ENCODE measurements around the gene ATRAID. TPM values are rescaled to one million over a fixed set of nuclear protein-coding genes. Genes with fewer than 3 reads are reported as not detected.
"Not testable (repeated sequence)": the region's sequence is repeated elsewhere in the genome, so short reads cannot be mapped to it uniquely, and the experiment has no call there.

ATRAID gene
- total and polyA plus RNA-seq, 5 experiments from 2014 or later = 105 to 388 (median 299) TPM

- H3K27me3 Mint-ChIP-seq = peaks cover 15 to 46% (median 26%) of the 10 kb centered on the region in 5 donors
- DNase-seq (no peak), ATAC-seq (no peak)
- no peak overlapping the region for H3K27ac Mint-ChIP-seq
- H3K36me3 Mint-ChIP-seq = no peaks in the 10 kb centered on the region
- no peaks in the 10 kb centered on the region for H3K9me3 Mint-ChIP-seq
- H3K4me3 Mint-ChIP-seq = no peak overlapping the region
- H3K4me1 Mint-ChIP-seq = no peaks in the 10 kb centered on the region
- POLR2A ChIA-PET = no interaction called here
These were observed 32.4 kb upstream of the ATRAID start for GRCh38 chr2:27179344-27180000.

- Mint-ChIP-seq H3K4me3 (no peak overlapping the region), H3K4me1 (no peaks in the 10 kb centered on the region), H3K27ac (no peak overlapping the region), H3K9me3 (no peaks in the 10 kb centered on the region), H3K27me3 (peaks cover 16 to 42% (median 26%) of the 10 kb centered on the region in 5 donors), H3K36me3 (no peaks in the 10 kb centered on the region)
- no peak for ATAC-seq
- POLR2A ChIA-PET = no interaction called here
- DNase-seq = no peak
These were observed 29.5 kb upstream of the ATRAID start for GRCh38 chr2:27182346-27182745.

- Mint-ChIP-seq H3K27me3 (peaks cover 12 to 34% (median 26%) of the 10 kb centered on the region in 5 donors), H3K9me3 (no peaks in the 10 kb centered on the region), H3K27ac (no peak overlapping the region), H3K4me3 (no peak overlapping the region), H3K36me3 (no peaks in the 10 kb centered on the region), H3K4me1 (no peaks in the 10 kb centered on the region)
- POLR2A ChIA-PET = no interaction called here
- ATAC-seq (no peak), DNase-seq (no peak)
These were observed 27.7 kb upstream of the ATRAID start for GRCh38 chr2:27184115-27184514.

DNA sequence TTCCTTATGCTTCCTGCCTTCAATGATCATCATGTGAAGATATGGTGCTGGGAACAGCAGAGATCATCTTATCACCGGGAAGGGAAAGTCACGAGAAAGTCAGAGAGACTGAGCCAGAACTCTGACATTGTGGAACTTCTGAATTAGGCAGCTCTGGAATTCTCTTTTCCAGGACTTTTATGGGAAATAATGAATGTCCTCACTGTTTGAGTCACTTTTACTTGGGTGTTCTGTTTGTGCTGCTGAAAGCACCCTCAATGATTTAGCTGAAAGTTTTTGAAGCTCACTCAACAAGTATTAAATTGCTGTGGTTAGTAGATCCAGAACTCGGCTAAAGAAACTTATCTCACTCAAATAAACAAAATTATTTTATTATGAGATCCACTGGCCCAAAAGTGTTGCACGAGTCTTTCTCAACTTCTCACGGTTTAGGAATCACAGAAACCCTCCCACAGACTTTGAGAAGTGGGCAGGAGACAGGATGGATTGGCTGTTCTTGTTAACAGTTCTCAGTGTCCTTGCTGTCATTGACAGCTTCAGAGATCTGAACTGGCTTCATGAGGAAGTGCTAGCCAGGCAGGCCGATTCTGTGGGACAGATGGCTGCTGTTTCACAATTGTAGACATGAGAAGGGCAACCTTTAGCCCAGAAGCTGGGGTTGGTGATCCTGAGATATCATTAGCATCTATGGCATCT, 26.4 kb upstream of the ATRAID start:
- ATAC-seq = no peak
- H3K27ac Mint-ChIP-seq = peak overlapping the region in 2 of 10 donors; percentile 62 to 65
- H3K4me3 Mint-ChIP-seq = no peak overlapping the region
- H3K27me3 Mint-ChIP-seq = peaks cover 4 to 25% (median 23%) of the 10 kb centered on the region in 5 donors
- POLR2A ChIA-PET = no interaction called here
- H3K36me3 Mint-ChIP-seq = no peaks in the 10 kb centered on the region
- H3K9me3 Mint-ChIP-seq = no peaks in the 10 kb centered on the region
- H3K4me1 Mint-ChIP-seq = no peaks in the 10 kb centered on the region
- no peak for DNase-seq

GRCh38 chr2:27186613-27187345, 25.1 kb upstream of the ATRAID start:
- H3K4me1 Mint-ChIP-seq = no peaks in the 10 kb centered on the region
- ATAC-seq = no peak

GRCh38 chr2:27189989-27190388, 21.9 kb upstream of the ATRAID start:
- Mint-ChIP-seq H3K4me3 (no peak overlapping the region), H3K27ac (no peak overlapping the region), H3K4me1 (no peaks in the 10 kb centered on the region), H3K9me3 (no peaks in the 10 kb centered on the region), H3K27me3 (peaks cover 0 to 8% (median 2%) of the 10 kb centered on the region in 5 donors), H3K36me3 (no peaks in the 10 kb centered on the region)
- POLR2A ChIA-PET = no interaction called here
- ATAC-seq (no peak), DNase-seq (no peak)

More at GRCh38 chr2:27186613-27187345, 25.1 kb upstream of the ATRAID start:
- H3K9me3 Mint-ChIP-seq = no peaks in the 10 kb centered on the region
- H3K27ac Mint-ChIP-seq = no peak overlapping the region
- H3K36me3 Mint-ChIP-seq = no peaks in the 10 kb centered on the region
- no peak for DNase-seq
- no peak overlapping the region for H3K4me3 Mint-ChIP-seq
- H3K27me3 Mint-ChIP-seq = peaks cover 4 to 16% (median 10%) of the 10 kb centered on the region in 5 donors
- POLR2A ChIA-PET = no interaction called here

GRCh38 chr2:27191070-27191829, 20.6 kb upstream of the ATRAID start:
- H3K9me3 Mint-ChIP-seq = no peaks in the 10 kb centered on the region
- POLR2A ChIA-PET = interaction anchor here (1.0 kb wide), 1 partner anchor 229 kb away, joined by 3 read pairs; no protein-coding TSS in a partner anchor
- peaks cover 0 to 8% (median 2%) of the 10 kb centered on the region in 5 donors for H3K27me3 Mint-ChIP-seq
- no peaks in the 10 kb centered on the region for H3K36me3 Mint-ChIP-seq
- DNase-seq (peak in 6 of 10 donors; percentile 16 to 62 (median 48)), ATAC-seq (peak; percentile 92 to 94)
- H3K4me3 Mint-ChIP-seq = no peak overlapping the region
- H3K4me1 Mint-ChIP-seq = no peaks in the 10 kb centered on the region
- H3K27ac Mint-ChIP-seq = no peak overlapping the region

GRCh38 chr2:27194538-27195354, 17.1 kb upstream of the ATRAID start:
- H3K9me3 Mint-ChIP-seq = no peaks in the 10 kb centered on the region
- no peak for ATAC-seq

GRCh38 chr2:27195799-27196198, 16.0 kb upstream of the ATRAID start:
- POLR2A ChIA-PET, H3K27ac Mint-ChIP-seq, H3K9me3 Mint-ChIP-seq, DNase-seq, H3K4me1 Mint-ChIP-seq, H3K27me3 Mint-ChIP-seq, ATAC-seq, H3K4me3 Mint-ChIP-seq: not testable (repeated sequence)
- peaks cover 0 to 19% (median 0%) of the 10 kb centered on the region in 3 donors for H3K36me3 Mint-ChIP-seq

More at GRCh38 chr2:27194538-27195354, 17.1 kb upstream of the ATRAID start:
- POLR2A ChIA-PET = no interaction called here
- DNase-seq = no peak
- Mint-ChIP-seq H3K4me3 (no peak overlapping the region), H3K27ac (no peak overlapping the region), H3K36me3 (peaks cover 0 to 11% (median 0%) of the 10 kb centered on the region in 3 donors), H3K4me1 (peaks cover 0 to 2% (median 0%) of the 10 kb centered on the region in 4 donors), H3K27me3 (peaks cover 0 to 4% (median 0%) of the 10 kb centered on the region in 5 donors)

- DNase-seq, H3K4me1 Mint-ChIP-seq, ATAC-seq, H3K27me3 Mint-ChIP-seq, POLR2A ChIA-PET, H3K4me3 Mint-ChIP-seq, H3K9me3 Mint-ChIP-seq: not testable (repeated sequence)
- peak overlapping the region in 1 of 10 donors; percentile 78 for H3K27ac Mint-ChIP-seq
- H3K36me3 Mint-ChIP-seq = peaks cover 0 to 37% (median 0%) of the 10 kb centered on the region in 3 donors
These were observed 13.8 kb upstream of the ATRAID start for GRCh38 chr2:27198068-27198467.

- POLR2A ChIA-PET = no interaction called here
- no peaks in the 10 kb centered on the region for H3K27me3 Mint-ChIP-seq
- no peak overlapping the region for H3K4me3 Mint-ChIP-seq
- DNase-seq = no peak
- ATAC-seq = no peak
- peaks cover 0 to 2% (median 0%) of the 10 kb centered on the region in 4 donors for H3K4me1 Mint-ChIP-seq
- peaks cover 0 to 42% (median 0%) of the 10 kb centered on the region in 3 donors for H3K36me3 Mint-ChIP-seq
- H3K9me3 Mint-ChIP-seq = no peaks in the 10 kb centered on the region
- H3K27ac Mint-ChIP-seq = peak overlapping the region in 4 of 10 donors; percentile 75 to 88 (median 82)
These were observed 13.2 kb upstream of the ATRAID start for GRCh38 chr2:27198627-27199026.

- peaks cover 0 to 2% (median 0%) of the 10 kb centered on the region in 4 donors for H3K4me1 Mint-ChIP-seq
- no peaks in the 10 kb centered on the region for H3K27me3 Mint-ChIP-seq
- H3K9me3 Mint-ChIP-seq = no peaks in the 10 kb centered on the region
- H3K27ac Mint-ChIP-seq = peak overlapping the region in 4 of 10 donors; percentile 4 to 78 (median 50)
- POLR2A ChIA-PET = no interaction called here
- ATAC-seq (peak in 1 of 2 donors; percentile 18), DNase-seq (no peak)
- peaks cover 0 to 47% (median 0%) of the 10 kb centered on the region in 3 donors for H3K36me3 Mint-ChIP-seq
- H3K4me3 Mint-ChIP-seq = no peak overlapping the region
These were observed 12.6 kb upstream of the ATRAID start for GRCh38 chr2:27199241-27199640.

Measured in naive thymus-derived CD8-positive, alpha-beta T cell (primary cell).